HL-60 (cell line): ENCODE data around the gene MRTFA.

Experiments used
- TF ChIP-seq, protein P1 (sequence below): IDR thresholded peaks from one replicate; pipeline ENCODE4 v1.5.1; 2011; ENCODE audit warnings: low read length, control low read depth, inconsistent platforms; ENCODE audit not compliant: insufficient read depth
- TF ChIP-seq, protein P2 (sequence below): IDR thresholded peaks from 2 replicates; pipeline ENCODE4 v1.6.1; 2012; ENCODE audit warnings: low read depth; ENCODE audit not compliant: insufficient replicate concordance

DNA sequence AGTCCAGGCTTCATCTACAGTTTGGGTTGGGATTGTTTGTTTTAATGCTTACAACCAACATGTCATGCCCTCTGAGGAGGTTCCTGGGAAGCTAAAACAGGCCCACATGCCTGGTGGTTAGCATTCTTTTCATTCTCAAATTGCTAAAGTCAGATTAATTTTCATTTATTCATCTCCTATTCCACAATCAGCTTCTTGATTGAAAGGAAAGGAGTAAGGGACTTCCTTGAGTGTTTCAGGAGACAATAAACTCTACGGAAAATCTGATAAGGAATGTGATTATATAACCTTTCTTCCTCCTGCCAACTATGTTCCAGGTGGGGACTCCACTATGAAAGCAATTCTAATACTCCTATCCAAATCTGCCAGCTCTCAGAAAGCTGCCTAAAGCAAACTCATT lies 30.8 kb downstream of the MRTFA start:
- TF ChIP-seq, protein P1, sequence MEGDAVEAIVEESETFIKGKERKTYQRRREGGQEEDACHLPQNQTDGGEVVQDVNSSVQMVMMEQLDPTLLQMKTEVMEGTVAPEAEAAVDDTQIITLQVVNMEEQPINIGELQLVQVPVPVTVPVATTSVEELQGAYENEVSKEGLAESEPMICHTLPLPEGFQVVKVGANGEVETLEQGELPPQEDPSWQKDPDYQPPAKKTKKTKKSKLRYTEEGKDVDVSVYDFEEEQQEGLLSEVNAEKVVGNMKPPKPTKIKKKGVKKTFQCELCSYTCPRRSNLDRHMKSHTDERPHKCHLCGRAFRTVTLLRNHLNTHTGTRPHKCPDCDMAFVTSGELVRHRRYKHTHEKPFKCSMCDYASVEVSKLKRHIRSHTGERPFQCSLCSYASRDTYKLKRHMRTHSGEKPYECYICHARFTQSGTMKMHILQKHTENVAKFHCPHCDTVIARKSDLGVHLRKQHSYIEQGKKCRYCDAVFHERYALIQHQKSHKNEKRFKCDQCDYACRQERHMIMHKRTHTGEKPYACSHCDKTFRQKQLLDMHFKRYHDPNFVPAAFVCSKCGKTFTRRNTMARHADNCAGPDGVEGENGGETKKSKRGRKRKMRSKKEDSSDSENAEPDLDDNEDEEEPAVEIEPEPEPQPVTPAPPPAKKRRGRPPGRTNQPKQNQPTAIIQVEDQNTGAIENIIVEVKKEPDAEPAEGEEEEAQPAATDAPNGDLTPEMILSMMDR = no peak
- TF ChIP-seq, protein P2, sequence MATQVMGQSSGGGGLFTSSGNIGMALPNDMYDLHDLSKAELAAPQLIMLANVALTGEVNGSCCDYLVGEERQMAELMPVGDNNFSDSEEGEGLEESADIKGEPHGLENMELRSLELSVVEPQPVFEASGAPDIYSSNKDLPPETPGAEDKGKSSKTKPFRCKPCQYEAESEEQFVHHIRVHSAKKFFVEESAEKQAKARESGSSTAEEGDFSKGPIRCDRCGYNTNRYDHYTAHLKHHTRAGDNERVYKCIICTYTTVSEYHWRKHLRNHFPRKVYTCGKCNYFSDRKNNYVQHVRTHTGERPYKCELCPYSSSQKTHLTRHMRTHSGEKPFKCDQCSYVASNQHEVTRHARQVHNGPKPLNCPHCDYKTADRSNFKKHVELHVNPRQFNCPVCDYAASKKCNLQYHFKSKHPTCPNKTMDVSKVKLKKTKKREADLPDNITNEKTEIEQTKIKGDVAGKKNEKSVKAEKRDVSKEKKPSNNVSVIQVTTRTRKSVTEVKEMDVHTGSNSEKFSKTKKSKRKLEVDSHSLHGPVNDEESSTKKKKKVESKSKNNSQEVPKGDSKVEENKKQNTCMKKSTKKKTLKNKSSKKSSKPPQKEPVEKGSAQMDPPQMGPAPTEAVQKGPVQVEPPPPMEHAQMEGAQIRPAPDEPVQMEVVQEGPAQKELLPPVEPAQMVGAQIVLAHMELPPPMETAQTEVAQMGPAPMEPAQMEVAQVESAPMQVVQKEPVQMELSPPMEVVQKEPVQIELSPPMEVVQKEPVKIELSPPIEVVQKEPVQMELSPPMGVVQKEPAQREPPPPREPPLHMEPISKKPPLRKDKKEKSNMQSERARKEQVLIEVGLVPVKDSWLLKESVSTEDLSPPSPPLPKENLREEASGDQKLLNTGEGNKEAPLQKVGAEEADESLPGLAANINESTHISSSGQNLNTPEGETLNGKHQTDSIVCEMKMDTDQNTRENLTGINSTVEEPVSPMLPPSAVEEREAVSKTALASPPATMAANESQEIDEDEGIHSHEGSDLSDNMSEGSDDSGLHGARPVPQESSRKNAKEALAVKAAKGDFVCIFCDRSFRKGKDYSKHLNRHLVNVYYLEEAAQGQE = no peak
